ENCODE measurements around the gene GAK.

- TF ChIP-seq CTCF (IDR thresholded peaks at IDR 0.05 in 4 of 5, conservative IDR thresholded peaks at IDR 0.05 in 1 of 5) (no peak), POLR2A (IDR thresholded peaks at IDR 0.05) (no peak)
Measured at GRCh38 chr4:885353-885752, 46.8 kb downstream of the GAK start.

Data from gastrocnemius medialis (tissue), 4 donors.